ENCODE data around the gene PSMA2.

Gene PSMA2

DNA sequence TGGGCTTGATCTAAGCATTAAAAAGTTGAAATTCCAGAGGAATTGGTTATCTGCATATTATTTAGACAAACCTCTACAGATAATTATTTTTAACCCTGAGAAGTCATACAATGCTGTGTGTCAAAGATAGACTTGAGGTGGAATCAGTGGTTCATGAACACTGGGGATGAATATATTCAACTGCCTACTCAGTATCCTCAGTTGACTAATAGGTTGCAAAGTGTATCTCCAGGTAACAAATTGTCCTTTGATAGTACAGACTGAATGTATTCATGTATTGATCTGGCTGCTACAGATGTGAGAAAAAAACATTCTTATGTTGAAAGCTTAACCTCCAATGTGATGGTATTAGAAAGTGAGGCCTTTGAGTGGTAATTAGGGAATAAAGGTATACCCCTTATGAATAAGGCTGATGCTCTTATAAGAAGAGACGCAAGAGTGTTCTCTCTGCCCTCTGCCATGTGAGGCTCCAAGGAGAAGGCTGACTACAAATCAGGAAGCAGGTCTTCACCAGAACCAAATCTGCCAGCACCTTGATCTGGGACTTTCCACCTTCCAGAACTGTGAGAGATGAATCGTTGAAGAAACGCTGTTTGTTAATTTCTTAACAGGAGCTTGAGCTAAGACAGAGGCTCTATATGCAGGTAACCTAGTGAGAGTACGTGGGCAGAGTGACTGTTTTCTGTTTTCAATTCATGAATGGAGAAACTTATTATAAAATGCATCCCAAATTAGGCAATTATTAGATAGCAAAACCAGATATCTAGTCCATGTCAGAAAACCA lies 7.7 kb upstream of the PSMA2 start:
- no peak for DNase-seq

- no peak for DNase-seq
These were observed 3.9 kb upstream of the PSMA2 start for GRCh38 chr7:42935861-42936260.

GRCh38 chr7:42934291-42934690 lies 2.3 kb upstream of the PSMA2 start:
- no peak for DNase-seq

GRCh38 chr7:42932811-42933591 lies 1.0 kb upstream of the PSMA2 start:
- peak in 1 of 5 experiments; percentile 27 for DNase-seq

DNA sequence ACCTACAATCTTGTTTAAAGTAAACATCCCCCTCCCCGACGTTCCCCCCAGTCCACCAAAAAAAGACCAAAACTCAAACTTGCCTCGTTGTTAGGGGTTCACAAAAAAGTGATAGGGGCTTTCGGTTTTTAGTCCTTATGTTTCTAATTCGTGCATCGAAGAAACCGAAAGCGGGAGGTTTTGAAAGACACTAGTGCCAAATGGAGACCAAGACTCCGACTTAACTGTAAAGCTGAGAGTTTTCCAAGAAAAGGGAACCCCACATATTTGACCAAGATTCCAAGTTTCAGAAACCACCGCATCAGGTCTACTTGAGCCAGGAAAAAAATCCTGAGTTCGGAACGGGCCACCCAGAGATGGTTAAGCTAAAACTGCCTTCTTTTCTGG lies 534 bp downstream of the PSMA2 start:
- peak in 1 of 5 experiments; percentile 45 for DNase-seq

- DNase-seq = no peak
These were observed 1.1 kb downstream of the PSMA2 start for GRCh38 chr7:42930889-42931288.

- DNase-seq = no peak
These were observed 2.5 kb downstream of the PSMA2 start for GRCh38 chr7:42929449-42929848.

DNA sequence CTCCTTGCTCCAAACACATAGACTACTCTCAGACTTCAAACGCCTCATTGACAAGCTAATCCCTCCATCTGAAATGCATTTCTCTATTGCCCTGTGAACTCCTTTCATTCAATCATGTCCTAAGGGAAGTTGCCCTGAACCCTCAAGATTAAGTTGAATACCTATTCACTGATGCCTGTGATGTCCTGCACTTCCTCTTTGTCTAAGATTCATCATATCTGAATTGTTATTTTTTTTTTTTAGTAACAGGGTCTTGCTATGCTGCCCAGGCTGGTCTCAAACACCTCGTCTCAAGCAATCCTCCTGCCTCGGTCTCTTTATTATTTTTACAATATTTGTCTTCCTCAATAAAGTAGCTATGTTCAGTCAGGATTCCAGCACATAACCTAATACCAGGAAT lies 3.2 kb downstream of the PSMA2 start:
- no peak for DNase-seq

GRCh38 chr7:42926204-42926603 lies 5.8 kb downstream of the PSMA2 start:
- DNase-seq = no peak

- DNase-seq = no peak
These were observed 6.3 kb downstream of the PSMA2 start for GRCh38 chr7:42925630-42926029.

- DNase-seq = no peak
These were observed 7.6 kb downstream of the PSMA2 start for GRCh38 chr7:42924223-42924838.

DNA sequence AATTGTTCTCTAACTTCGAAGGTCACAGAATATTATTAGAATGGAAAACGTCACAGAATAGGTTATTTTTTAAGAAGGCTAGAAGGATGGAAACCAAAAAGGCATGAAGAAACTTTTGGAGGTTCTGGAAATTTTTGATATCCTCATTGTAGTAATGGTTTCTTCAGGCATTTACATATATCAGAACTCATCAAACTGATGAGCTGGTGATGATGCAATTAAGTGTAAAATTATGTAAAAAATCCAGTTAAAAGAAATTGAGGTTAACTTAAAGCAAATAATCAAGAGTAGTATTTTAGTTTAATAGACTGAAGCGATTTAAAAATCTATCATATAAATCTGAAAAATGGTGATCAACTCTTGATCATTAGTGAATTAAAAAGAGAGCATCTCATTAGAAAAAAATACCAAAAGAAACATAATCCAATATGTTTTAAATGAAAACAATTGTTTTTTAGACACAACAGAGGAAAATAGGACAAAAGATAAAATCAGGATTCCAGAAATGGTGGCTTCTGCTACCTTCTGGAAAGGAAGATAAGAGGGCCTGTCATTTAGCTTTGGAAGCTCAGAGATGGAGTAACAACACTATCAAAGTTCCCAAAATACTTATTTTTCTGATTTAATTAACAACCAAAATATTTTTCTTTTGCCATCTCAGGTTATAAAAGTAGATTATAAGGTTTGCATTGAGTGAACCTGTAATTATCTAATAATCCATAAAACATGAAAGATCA lies 9.8 kb downstream of the PSMA2 start:
- DNase-seq = no peak

DNA sequence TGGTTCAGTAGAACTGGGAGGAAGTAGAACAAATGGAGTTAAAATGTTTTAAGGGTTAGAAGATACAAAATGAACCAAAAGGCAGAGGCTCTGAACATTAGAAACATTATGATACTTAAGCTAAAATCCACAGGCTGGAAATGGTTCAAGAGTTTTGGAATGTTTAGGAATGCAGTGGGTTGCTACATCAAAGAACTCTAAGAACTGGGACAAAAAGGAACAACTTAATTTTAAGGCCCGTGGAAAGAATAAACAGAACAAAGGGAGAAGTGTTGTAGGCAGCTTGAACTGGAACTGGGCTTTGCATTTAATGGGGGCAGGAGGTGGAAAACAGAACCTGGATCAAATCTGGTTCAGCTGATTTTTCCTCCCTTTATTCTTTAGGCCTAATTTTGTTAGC lies 16.6 kb downstream of the PSMA2 start:
- DNase-seq = no peak

DNA sequence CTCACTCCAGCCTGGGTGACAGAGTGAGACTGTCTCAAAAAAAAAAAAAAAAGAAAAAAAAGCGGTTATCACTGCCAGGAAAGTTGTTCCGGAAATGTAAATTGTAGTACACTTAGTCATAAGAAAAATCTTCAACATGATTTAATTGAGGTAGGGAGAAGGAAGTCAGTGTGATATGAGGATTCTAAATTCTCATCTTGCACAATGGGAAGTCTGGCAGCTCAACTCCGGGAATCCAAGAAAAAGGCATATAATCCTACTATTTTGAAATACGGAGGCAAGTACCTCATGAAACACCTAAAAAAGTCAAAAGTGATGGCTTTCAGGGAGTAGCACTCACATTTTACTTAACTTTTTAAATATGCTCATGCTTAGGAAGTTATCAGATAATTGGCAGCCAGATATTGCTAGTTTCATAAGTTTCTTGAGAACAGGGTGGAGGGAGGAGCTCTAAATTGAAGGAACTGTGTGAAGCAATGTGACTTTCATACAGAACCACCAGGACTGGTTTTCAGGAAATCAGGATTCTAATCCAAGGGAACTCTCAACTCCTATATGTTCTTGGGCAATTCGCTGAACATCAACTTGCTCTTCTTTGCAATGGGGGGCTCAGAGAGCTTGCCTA lies 17.4 kb downstream of the PSMA2 start:
- no peak for DNase-seq

DNA sequence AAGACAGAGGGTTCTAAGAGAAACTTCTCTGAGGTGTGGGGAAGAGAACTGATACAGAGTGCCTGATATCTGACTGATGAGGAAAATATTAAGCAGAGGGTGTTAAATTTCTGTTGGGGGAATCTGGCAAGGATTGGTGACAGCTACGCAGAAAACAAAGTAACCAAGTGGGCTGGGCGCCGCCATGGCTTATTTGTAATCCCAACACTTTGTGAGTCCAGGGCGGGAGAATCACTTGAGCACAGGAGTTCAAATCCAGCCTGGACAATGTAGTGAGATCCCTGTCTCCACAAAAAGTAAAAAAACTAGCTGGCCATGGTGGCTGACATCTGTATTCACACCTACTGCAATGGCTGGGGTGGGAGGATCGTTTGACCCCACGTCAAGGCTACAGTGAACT lies 18.0 kb downstream of the PSMA2 start:
- peak in 1 of 5 experiments; percentile 20 for DNase-seq

GRCh38 chr7:42913591-42913990 lies 18.4 kb downstream of the PSMA2 start:
- peak in 1 of 5 experiments; percentile 70 for DNase-seq

DNA sequence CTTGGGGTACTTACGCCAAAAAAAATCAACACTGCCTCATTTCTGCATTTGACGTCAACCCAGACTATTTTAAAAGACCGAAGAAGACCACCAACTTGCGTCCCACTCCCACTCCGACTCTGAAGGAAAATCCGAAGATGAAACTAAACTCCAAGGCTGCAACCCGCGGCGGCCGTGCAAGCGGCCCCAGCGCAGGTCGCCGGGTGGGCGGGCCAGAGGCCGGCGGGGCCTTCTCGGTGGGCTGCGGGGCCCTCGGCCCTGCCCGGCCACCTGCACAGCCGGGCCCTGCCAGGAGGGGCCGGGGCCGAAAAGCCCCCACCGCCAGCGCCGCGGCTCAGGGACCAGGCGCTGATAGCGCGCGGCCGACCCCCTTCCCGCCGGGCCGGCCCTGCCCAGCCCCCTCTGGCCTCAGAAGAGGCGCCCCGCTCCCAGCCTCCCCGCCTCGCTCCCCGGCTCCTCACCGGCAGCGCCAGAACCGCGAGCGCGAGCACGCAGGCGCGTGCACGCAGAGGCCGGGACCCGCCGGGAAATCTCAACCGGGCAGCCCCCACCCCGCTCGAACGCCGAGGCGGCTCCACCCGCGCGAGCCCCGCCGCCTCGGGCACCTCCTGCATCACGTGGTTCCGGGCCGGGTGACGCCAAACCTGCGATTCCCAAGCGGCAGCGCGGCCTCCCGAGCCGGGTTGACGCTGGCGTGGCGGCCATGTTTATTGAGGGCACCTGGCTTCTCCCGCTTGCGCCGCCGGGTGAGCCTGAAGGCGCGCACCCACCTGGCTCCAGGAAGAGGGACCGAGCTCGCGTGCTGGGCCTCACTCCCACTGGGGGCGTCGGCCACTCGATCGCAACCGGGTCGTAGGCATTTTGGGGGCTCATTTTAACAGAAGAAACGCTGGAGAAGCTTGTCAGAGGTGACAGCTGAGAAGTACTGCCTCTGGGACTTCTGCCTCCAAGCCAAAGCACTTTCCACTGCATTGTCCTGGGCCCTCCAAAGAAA lies 20.2 kb downstream of the PSMA2 start, which contains the start of gene C7orf25:
Gene C7orf25 (minus strand): TSS at position 617 of the 994 bp plus-strand sequence. CDS start 1,170 bp downstream, outside the sequence.
- peak; percentile 93 to 96 (median 94) for DNase-seq

DNA sequence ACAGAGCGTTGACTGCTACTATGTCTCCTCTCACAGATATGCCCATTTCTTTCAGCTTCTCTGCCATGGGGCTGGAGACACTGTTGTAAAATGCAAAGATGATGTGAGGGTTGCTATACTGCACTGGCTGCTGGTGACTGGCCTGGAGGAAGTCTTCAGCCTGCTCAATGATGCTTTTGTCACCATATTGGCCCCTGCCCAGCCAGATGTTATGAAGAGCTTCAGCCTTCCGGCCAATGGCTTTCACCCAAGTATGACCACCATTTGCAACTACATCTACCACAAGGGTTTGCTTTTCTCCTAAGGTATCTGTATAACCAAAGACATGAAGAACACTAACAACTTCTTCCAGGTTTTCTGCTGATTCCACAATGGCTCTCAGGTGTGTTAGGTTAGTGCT lies 21.7 kb downstream of the PSMA2 start:
- DNase-seq = no peak

GRCh38 chr7:42907316-42907715 lies 24.7 kb downstream of the PSMA2 start:
- no peak for DNase-seq

GRCh38 chr7:42906181-42906580 lies 25.8 kb downstream of the PSMA2 start:
- no peak for DNase-seq

DNA sequence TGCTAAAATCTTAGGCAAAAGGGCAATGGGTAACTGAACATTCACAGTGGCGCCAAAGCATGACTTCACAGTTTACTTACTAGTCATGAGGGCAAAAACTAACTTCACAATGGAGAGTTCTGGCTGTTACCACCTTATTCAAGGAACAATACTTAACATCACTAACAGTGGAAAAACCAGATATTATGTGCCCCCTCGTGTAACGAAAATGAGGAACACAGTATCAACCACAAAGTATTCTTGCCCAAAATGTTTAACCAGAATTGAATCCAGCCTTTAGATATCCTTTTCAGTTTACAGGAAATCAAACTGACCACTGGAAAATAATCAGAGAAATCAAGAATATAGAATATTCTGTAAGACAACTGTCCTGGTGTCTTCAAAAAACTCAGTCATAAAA lies 29.6 kb downstream of the PSMA2 start:
- DNase-seq = no peak

All from T-helper 2 cell (primary cell).